PC-9 (cell line): Measurements from ENCODE around the gene XXYLT1.

Source experiments
- CTCF ChIP-seq: fragments of 200-600 bp; sonication (generic); conservative IDR thresholded peaks from 2 replicates; pipeline ENCODE4 v1.6.1; 2017; ENCODE audit warnings: mixed run types, antibody characterized with exemption, mild to moderate bottlenecking, moderate library complexity
- EZH2 ChIP-seq: fragments of 200-600 bp; sonication (generic); IDR thresholded peaks from 2 replicates; pipeline ENCODE4 v1.8.0; 2017; ENCODE audit warnings: antibody characterized with exemption, low read depth

DNA sequence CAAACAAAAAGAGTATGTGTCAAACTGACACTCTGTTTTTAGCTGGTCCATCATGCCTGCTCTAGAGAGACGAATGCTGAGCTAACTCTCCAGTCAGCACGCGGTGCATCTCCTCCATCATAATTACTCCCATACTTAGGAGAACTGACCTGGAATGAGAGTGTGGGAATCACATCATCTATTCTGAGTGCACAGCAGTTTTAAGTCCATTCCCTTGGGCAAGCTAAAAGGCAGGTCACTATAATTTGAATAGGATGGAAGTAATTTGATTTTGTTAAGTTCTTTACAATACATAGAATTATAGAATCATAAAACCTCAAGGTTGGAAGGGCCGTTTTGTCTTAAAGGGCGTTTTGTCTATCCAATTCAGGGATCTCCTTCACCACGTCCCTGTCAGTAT is 251.6 kb downstream of the XXYLT1 start:
- TF ChIP-seq CTCF (no peak), EZH2 (no peak)
